Adrenal gland (tissue), 5 donors: ENCODE data around the gene CHMP2A.

ENCODE experiments used
- CTCF ChIP-seq, 6 experiments: fragments of 450-650 bp in 4 of 6; fragments of 200-600 bp in 2 of 6; sonication (generic) in 1 of 6; IDR thresholded peaks; 1 replicate in 5 of 6; 2 replicates in 1 of 6; pipeline versions ENCODE4 v1.5.1 to v1.8.0; 2016 to 2021; ENCODE audit warnings: antibody characterized with exemption in 6 of 6, mild to moderate bottlenecking in 2 of 6, moderate library complexity in 1 of 6
- POLR2A ChIP-seq, 2 donors: fragments of 450-650 bp; IDR thresholded peaks; one replicate each; pipeline ENCODE4 v1.6.1; 2017; ENCODE audit warnings: antibody characterized with exemption in 2 of 2, mild to moderate bottlenecking in 2 of 2, moderate library complexity in 1 of 2
- donor health status: DM: no; HTN: no; CAD: no.

GRCh38 chr19:58554494-58555368 is at the start of gene CHMP2A:
- TF ChIP-seq POLR2A (IDR thresholded peaks at IDR 0.05) (peak; percentile 21 to 60), CTCF (IDR thresholded peaks at IDR 0.05) (no peak)
